Caco-2 (cell line): ENCODE data around the gene TYROBP. TPM values are rescaled to one million over a fixed set of nuclear protein-coding genes. Genes with fewer than 3 reads are reported as not detected.
A peak's percentile ranks its signal among the peaks of the same experiment; 100 is the strongest.

Experiments used
- BruUV-seq: library from RNA; stranded (reverse); fragments of 400-500 nt; replicated peaks from 2 replicates; lab custom pipeline; 2021; lab: Mats Ljungman, UMichigan
- CTCF ChIA-PET: fragments of 300-600 bp; sonication (Branson Sonifier 250); formaldehyde crosslinking; loops from one replicate; lab custom pipeline; 2022; ENCODE audit warnings: antibody characterized with exemption; lab: Charles Lee
- POLR2A ChIA-PET: fragments of 300-600 bp; sonication (Branson Sonifier 250); formaldehyde crosslinking; loops from one replicate; lab custom pipeline; 2022; ENCODE audit warnings: antibody characterized with exemption; lab: Charles Lee
- DNase-seq, 2 experiments: peaks; one replicate each; pipeline versions ENCODE4 v3.0.0 to v3.0.0-alpha.2; 2020 to 2022
- H3K27me3 ChIP-seq: replicated peaks from 2 replicates; pipeline ENCODE4 v1.6.0; 2011; ENCODE audit warnings: low read length; ENCODE audit not compliant: control insufficient read depth, insufficient read depth
- H3K36me3 ChIP-seq: 2 replicates; pipeline ENCODE4 v1.5.1; 2011; ENCODE audit warnings: low read length; ENCODE audit not compliant: control insufficient read depth, insufficient read depth
- H3K4me1 ChIP-seq: fragments of 250-450 bp; sonication (Bioruptor Pico); 2 replicates; pipeline ENCODE4 v1.5.1; 2020; ENCODE audit warnings: mild to moderate bottlenecking
- H3K4me3 ChIP-seq: 2 replicates; pipeline ENCODE4 v1.5.1; 2011; ENCODE audit warnings: low read depth, mild to moderate bottlenecking, control low read depth, low read length
- H3K9me3 ChIP-seq: fragments of 250-450 bp; sonication (Bioruptor Pico); 2 replicates; pipeline ENCODE4 v1.5.1; 2020; ENCODE audit warnings: mild to moderate bottlenecking, moderate library complexity
- H3K27ac Mint-ChIP-seq: one replicate; pipeline ENCODE4 v1.8.0; 2022; ENCODE audit warnings: mixed read lengths; ENCODE audit not compliant: unreplicated experiment
- H3K27me3 Mint-ChIP-seq: one replicate; pipeline ENCODE4 v1.8.0; 2022; ENCODE audit warnings: mixed read lengths; ENCODE audit not compliant: insufficient read depth, unreplicated experiment
- H3K36me3 Mint-ChIP-seq: one replicate; pipeline ENCODE4 v1.8.0; 2022; ENCODE audit warnings: mild to moderate bottlenecking, mixed read lengths; ENCODE audit not compliant: insufficient read depth, unreplicated experiment
- H3K4me1 Mint-ChIP-seq: one replicate; pipeline ENCODE4 v1.8.0; 2022; ENCODE audit warnings: low read depth, mixed read lengths; ENCODE audit not compliant: unreplicated experiment
- H3K4me3 Mint-ChIP-seq: one replicate; pipeline ENCODE4 v1.8.0; 2022; ENCODE audit warnings: mild to moderate bottlenecking, moderate library complexity, mixed read lengths; ENCODE audit not compliant: unreplicated experiment
- H3K9me3 Mint-ChIP-seq: one replicate; pipeline ENCODE4 v1.8.0; 2022; ENCODE audit warnings: mixed read lengths; ENCODE audit not compliant: unreplicated experiment
- intact Hi-C: fragments of 100-400 bp; cut with micrococcal nuclease; formaldehyde crosslinking; loops from one replicate; pipeline ENCODE4 v1.10.0; 2022; ENCODE audit not compliant: unreplicated experiment
- total RNA-seq: library from RNA; stranded (reverse); gene quantifications from 2 replicates; pipeline ENCODE4 v1.2.3, GENCODE V29; 2022
- TF ChIP-seq, protein P1 (sequence below), 2 experiments: fragments of 200-600 bp in 1 of 2; IDR thresholded peaks; 1 replicate in 1 of 2; 2 replicates in 1 of 2; pipeline versions ENCODE4 v1.5.1 to v1.8.0; 2011 to 2022; ENCODE audit warnings: antibody characterized with exemption in 1 of 2, control low read depth in 1 of 2, inconsistent platforms in 1 of 2, low read depth in 1 of 2, low read length in 1 of 2, mild to moderate bottlenecking in 1 of 2, moderate library complexity in 1 of 2; ENCODE audit not compliant: insufficient read depth in 1 of 2, severe bottlenecking in 1 of 2, unreplicated experiment in 1 of 2

The TYROBP gene
- total RNA-seq, 1 experiment from 2014 or later, result not detected

DNA sequence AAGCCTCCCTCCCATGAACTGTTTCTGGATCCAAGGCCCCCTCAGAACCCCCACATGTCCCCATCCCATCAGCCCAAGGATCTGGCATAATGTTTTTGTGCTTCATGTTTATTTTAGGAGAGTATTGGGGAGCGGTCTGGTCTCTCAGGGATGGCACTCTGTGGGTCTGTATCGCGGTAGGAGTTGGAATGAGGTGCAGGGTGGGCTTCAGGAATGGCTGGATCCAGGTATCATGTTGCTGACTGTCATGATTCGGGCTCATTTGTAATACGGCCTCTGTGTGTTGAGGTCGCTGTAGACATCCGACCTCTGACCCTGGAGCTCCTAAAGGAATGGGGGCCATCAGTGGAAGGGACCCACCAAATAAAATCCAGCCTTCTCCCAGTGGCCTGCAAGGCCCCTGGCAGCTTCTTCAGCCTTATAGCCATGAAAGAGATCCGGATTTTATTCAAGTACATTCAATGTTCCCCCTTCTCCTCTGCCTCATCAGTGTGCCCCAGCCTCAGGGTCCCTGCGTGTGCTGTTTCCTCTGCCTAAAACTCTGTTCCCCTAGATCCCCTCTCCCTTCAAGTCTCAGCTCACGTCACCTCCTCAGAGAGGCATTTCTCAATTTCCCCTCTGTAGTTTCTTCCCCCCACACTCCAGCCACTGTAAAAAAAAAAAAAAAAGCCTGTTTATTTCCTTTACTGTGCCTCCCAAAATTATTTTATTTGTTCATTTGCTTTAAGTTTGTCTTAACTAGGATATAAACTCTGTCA lies 3.6 kb downstream of the TYROBP start:
- no TSS peak for BruUV-seq
- H3K36me3 ChIP-seq, result no peaks in the 10 kb centered on the region
- ChIA-PET CTCF (no interaction called here), POLR2A (no interaction called here)
- Mint-ChIP-seq H3K27ac (no peak overlapping the region), H3K36me3 (peaks cover 6% of the 10 kb centered on the region), H3K4me1 (peaks cover 7% of the 10 kb centered on the region), H3K9me3 (no peaks in the 10 kb centered on the region), H3K4me3 (peak overlapping the region; percentile 12), H3K27me3 (peaks cover 5% of the 10 kb centered on the region)
- H3K4me1 ChIP-seq, result 0 out of 2 replicates have a peak, but pooled peaks cover 7% of the 10 kb centered on the region
- intact Hi-C loops, result no loop called here
- no peaks in the 10 kb centered on the region for H3K9me3 ChIP-seq
- DNase-seq, result no peak
- H3K4me3 ChIP-seq, result no peak overlapping the region
- TF ChIP-seq, protein P1, sequence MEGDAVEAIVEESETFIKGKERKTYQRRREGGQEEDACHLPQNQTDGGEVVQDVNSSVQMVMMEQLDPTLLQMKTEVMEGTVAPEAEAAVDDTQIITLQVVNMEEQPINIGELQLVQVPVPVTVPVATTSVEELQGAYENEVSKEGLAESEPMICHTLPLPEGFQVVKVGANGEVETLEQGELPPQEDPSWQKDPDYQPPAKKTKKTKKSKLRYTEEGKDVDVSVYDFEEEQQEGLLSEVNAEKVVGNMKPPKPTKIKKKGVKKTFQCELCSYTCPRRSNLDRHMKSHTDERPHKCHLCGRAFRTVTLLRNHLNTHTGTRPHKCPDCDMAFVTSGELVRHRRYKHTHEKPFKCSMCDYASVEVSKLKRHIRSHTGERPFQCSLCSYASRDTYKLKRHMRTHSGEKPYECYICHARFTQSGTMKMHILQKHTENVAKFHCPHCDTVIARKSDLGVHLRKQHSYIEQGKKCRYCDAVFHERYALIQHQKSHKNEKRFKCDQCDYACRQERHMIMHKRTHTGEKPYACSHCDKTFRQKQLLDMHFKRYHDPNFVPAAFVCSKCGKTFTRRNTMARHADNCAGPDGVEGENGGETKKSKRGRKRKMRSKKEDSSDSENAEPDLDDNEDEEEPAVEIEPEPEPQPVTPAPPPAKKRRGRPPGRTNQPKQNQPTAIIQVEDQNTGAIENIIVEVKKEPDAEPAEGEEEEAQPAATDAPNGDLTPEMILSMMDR (IDR thresholded peaks at IDR 0.05; ENCODE audit: insufficient read depth in 1 of 2, low read depth in 1 of 2, low read length in 1 of 2, severe bottlenecking in 1 of 2, unreplicated experiment in 1 of 2), result no peak
- no peaks in the 10 kb centered on the region for H3K27me3 ChIP-seq

DNA sequence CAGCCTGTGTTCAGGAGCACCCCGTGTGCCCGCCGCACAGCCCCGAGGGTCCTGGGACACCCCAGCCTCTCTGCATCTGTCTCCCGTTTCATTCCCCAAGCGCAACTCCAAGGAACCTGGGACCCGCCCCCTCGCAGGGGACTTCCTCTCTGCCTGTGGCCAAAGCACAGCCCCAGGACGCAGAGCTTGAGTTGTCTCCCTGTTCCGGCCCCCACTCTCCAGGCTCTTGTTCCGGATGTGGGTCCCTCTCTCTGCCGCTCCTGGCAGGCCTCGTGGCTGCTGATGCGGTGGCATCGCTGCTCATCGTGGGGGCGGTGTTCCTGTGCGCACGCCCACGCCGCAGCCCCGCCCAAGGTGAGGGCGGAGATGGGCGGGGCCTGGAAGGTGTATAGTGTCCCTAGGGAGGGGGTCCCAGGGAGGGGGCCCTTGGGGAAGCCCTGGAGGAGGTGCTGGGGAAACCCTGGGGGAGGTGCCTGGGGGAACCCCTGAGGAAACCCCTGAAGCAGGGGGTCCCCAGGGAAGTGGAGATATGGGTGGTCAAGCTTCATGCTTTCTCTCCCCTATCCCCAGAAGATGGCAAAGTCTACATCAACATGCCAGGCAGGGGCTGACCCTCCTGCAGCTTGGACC lies 4.4 kb downstream of the TYROBP start:
- no peaks in the 10 kb centered on the region for H3K9me3 ChIP-seq
- Mint-ChIP-seq H3K27ac (peak overlapping the region; percentile 58), H3K4me1 (peaks cover 7% of the 10 kb centered on the region), H3K27me3 (peaks cover 5% of the 10 kb centered on the region), H3K36me3 (peaks cover 6% of the 10 kb centered on the region), H3K4me3 (peak overlapping the region; percentile 80), H3K9me3 (no peaks in the 10 kb centered on the region)
- ChIA-PET POLR2A (no interaction called here), CTCF (no interaction called here)
- peak overlapping the region; percentile 36 for H3K4me3 ChIP-seq
- intact Hi-C loops, result no loop called here
- H3K27me3 ChIP-seq, result no peaks in the 10 kb centered on the region
- no peaks in the 10 kb centered on the region for H3K36me3 ChIP-seq
- no TSS peak for BruUV-seq
- DNase-seq, result peak; percentile 57 to 72
- TF ChIP-seq, protein P1 (IDR thresholded peaks at IDR 0.05; ENCODE audit: insufficient read depth in 1 of 2, low read depth in 1 of 2, low read length in 1 of 2, severe bottlenecking in 1 of 2, unreplicated experiment in 1 of 2), result no peak
- 0 out of 2 replicates have a peak, but pooled peaks cover 7% of the 10 kb centered on the region for H3K4me1 ChIP-seq

DNA sequence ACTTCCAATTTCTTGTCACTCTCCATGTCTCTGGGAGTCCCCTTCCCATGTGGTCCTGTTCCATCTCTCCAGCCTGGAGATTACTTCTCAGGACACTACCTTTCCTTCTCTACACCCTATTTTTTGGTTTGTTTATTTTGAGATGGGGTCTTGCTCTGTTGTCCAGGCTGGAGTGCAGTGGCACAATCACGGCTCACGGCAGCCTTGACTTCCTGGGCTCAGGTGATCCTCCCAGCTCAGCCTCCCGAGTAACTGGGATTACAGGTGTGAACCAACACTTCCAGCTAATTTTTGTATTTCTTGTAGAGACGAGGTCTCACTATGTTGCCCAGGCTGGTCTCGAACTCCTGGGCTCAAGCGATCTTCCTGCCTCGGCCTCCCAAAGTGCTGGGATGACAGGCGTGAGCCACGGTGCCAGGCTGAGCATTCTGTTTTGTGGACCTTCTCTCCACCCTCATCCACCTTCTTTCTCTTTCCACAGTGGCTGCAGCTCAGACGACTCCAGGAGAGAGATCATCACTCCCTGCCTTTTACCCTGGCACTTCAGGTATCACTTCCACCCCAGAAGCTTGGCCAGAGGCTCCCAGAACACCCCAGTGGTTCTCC lies 5.1 kb downstream of the TYROBP start:
- intact Hi-C loops, result no loop called here
- no peaks in the 10 kb centered on the region for H3K27me3 ChIP-seq
- H3K4me1 Mint-ChIP-seq, result peaks cover 7% of the 10 kb centered on the region
- DNase-seq, result no peak
- no peaks in the 10 kb centered on the region for H3K9me3 Mint-ChIP-seq
- H3K9me3 ChIP-seq, result no peaks in the 10 kb centered on the region
- TF ChIP-seq, protein P1 (IDR thresholded peaks at IDR 0.05; ENCODE audit: insufficient read depth in 1 of 2, low read depth in 1 of 2, low read length in 1 of 2, severe bottlenecking in 1 of 2, unreplicated experiment in 1 of 2), result no peak
- peak overlapping the region; percentile 36; the same call in 1 of the 2 replicates for H3K4me3 ChIP-seq
- H3K36me3 Mint-ChIP-seq, result peaks cover 6% of the 10 kb centered on the region
- H3K36me3 ChIP-seq, result no peaks in the 10 kb centered on the region
- peak overlapping the region; percentile 80 for H3K4me3 Mint-ChIP-seq
- peaks cover 5% of the 10 kb centered on the region for H3K27me3 Mint-ChIP-seq
- no TSS peak for BruUV-seq
- ChIA-PET POLR2A (no interaction called here), CTCF (no interaction called here)
- no peak overlapping the region for H3K27ac Mint-ChIP-seq
- H3K4me1 ChIP-seq, result 0 out of 2 replicates have a peak, but pooled peaks cover 7% of the 10 kb centered on the region
